ENCODE measurements around the gene CD68. TPM values are rescaled to one million over a fixed set of nuclear protein-coding genes. Genes with fewer than 3 reads are reported as not detected.

The CD68 gene, protein sequence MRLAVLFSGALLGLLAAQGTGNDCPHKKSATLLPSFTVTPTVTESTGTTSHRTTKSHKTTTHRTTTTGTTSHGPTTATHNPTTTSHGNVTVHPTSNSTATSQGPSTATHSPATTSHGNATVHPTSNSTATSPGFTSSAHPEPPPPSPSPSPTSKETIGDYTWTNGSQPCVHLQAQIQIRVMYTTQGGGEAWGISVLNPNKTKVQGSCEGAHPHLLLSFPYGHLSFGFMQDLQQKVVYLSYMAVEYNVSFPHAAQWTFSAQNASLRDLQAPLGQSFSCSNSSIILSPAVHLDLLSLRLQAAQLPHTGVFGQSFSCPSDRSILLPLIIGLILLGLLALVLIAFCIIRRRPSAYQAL
- 26.9 TPM for polyA plus RNA-seq

DNA sequence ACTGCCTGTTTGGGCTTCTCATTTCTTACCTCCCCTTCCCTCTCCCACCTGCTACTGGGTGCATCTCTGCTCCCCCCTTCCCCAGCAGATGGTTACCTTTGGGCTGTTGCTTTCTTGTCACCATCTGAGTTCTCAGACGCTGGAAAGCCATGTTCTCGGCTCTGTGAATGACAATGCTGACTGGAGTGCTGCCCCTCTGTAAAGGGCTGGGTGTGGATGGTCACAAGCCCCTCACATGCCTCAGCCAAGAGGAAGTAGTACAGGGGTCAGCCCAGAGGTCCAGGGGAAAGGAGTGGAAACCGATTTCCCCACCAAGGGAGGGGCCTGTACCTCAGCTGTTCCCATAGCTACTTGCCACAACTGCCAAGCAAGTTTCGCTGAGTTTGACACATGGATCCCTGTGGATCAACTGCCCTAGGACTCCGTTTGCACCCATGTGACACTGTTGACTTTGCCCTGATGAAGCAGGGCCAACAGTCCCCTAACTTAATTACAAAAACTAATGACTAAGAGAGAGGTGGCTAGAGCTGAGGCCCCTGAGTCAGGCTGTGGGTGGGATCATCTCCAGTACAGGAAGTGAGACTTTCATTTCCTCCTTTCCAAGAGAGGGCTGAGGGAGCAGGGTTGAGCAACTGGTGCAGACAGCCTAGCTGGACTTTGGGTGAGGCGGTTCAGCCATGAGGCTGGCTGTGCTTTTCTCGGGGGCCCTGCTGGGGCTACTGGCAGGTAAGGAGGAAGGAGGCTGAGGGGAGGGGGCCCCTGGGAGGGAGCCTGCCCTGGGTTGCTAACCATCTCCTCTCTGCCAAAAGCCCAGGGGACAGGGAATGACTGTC is at the start of gene CD68:
Gene CD68, plus strand, starts transcription at position 638 of the 833 bp plus-strand sequence. Its CDS starts 40 bp downstream, at position 678.
- H3K4me3 Mint-ChIP-seq: peak within 1 kb of the TSS; percentile 73 to 93 (median 90)
- no peaks in the 10 kb centered on the region for H3K27me3 Mint-ChIP-seq
- H3K36me3 Mint-ChIP-seq: peaks cover 3% of the 10 kb centered on the region
- H3K4me1 Mint-ChIP-seq: peaks cover 33 to 51% (median 48%) of the 10 kb centered on the region in 3 donors
- no peaks in the 10 kb centered on the region for H3K9me3 Mint-ChIP-seq
- peak within 1 kb of the TSS; percentile 91 to 98 (median 96) for H3K27ac Mint-ChIP-seq

DNA sequence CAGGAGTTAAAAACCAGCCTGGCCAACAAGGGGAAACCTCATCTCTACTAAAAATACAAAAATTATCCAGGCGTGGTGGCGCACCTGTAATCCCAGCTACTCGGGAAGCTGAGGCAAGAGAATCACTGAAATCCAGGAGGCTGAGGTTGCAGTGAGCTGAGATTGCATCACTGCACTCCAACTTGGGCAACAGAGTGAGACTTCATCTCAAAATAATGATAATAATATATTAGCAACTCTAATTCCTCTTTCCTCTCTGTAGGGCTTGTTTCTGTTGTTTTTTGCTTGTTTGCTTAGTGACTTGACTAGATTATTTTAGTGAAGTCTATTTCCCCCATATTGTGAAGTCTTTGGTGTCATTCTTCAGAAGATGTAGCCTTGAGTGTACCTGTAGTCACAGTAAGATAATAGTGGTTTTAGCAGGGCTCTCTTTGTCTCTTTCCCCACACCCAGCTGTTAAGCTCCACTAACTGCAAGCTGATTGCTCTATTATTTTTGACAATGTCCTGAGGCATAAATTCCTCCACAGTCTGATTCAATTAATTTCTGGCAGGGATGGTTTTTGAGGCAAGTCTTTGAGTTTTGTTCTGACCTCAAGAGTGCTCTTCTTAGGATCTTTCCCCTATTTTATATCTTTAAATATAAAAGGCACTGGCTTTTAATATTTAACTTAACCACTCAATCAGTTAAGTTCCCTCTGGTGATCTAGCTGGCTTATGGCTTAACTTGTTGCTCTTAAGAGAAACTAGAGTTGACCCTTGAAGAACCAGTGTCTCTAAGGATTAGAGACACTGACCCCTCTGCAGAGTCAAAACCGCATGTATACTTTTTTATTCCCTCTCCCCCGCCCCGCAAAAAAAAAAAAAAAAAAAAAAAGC is 49.2 kb upstream of the CD68 start:
- peaks cover 0 to 1% (median 0%) of the 10 kb centered on the region in 3 donors for H3K4me1 Mint-ChIP-seq
- no peak overlapping the region for H3K27ac Mint-ChIP-seq
- H3K9me3 Mint-ChIP-seq: peaks cover 0 to 14% (median 4%) of the 10 kb centered on the region in 3 donors
- H3K27me3 Mint-ChIP-seq: peaks cover 4% of the 10 kb centered on the region
- H3K4me3 Mint-ChIP-seq: no peak overlapping the region
- no peaks in the 10 kb centered on the region for H3K36me3 Mint-ChIP-seq

DNA sequence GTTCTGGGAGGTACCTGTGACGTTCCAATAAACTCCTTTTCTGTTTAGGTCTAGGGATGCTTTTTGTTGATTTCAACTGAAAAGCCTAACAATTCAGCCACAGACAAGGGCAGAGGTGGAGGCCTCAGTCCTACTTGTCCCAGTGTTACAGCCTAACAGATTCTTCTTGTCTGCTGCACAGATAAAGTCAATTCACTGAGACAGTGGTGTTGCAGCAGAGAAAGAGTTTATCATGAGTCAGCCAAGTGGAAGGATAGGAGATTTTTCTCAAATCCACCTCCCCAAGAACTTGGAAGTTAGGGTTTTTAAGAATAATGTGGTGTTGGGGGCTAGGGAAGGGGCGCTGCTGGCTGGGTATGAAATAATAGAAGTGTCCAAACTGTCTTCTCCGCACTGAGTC is 41.4 kb upstream of the CD68 start:
- Mint-ChIP-seq H3K36me3 (no peaks in the 10 kb centered on the region), H3K4me1 (no peaks in the 10 kb centered on the region), H3K9me3 (no peaks in the 10 kb centered on the region), H3K27me3 (peaks cover 4% of the 10 kb centered on the region), H3K27ac (no peak overlapping the region), H3K4me3 (no peak overlapping the region)

DNA sequence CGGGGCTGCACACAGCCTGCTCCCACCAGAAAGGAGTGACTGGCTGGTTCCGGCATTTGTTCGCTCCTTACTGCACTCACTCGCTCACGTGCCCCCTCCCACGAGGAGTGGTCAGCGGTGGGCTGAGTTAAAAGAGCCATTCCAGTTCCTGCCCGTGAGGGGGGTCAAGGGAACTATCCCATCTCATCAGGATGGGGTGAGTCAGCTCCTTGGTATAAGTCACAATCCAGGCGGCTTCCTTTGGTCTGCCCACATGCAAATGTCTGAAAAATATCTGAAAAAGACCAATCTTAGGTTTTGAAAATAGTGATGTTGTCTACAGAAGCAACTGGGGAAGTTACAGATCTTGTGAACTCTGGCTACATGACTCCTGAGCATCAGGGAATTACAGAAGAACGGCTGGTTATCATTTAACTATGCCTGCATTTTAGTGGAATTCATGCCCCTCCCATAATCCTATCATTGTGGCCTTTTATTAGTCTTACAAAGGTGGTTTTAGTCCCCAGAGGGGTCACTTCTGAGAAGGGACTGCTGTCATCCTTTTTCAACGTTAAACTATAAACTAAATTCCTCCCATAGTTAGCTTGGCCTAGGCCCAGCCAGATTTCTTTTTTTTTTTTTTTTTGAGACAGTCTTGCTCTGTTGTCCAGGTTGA is 40.4 kb upstream of the CD68 start:
- Mint-ChIP-seq H3K4me1 (peaks cover 0 to 5% (median 0%) of the 10 kb centered on the region in 3 donors), H3K9me3 (no peaks in the 10 kb centered on the region), H3K27ac (no peak overlapping the region), H3K27me3 (peaks cover 4% of the 10 kb centered on the region), H3K4me3 (no peak overlapping the region), H3K36me3 (no peaks in the 10 kb centered on the region)

DNA sequence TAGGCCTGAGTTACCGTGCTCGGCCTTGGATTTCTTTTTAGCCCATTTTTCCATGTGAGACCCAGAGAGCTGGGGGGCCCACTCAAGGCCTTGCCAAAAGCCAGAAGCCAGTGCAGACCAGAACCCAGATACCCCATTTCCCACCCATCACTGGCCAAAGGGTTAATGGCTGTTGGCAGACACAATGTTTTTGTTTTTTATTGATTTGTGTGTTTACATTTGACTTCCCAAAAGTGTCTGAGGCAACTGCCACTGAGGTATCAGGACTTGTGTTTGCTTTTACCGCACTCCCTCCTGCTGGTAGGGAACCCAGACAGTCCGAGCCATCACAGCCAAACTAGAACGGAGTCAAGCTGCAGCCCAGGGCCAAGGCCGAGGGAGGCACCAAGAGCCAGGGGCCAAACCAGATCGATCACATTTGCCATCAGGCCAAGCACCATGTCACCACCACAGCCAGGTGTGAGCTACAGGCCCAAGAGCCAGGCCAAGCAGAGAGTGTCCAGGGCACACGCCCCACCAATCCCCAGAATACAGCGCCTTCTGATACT is 38.3 kb upstream of the CD68 start:
- H3K9me3 Mint-ChIP-seq: no peaks in the 10 kb centered on the region
- no peaks in the 10 kb centered on the region for H3K27me3 Mint-ChIP-seq
- H3K36me3 Mint-ChIP-seq: no peaks in the 10 kb centered on the region
- no peak overlapping the region for H3K27ac Mint-ChIP-seq
- H3K4me1 Mint-ChIP-seq: peaks cover 0 to 5% (median 0%) of the 10 kb centered on the region in 3 donors
- no peak overlapping the region for H3K4me3 Mint-ChIP-seq

DNA sequence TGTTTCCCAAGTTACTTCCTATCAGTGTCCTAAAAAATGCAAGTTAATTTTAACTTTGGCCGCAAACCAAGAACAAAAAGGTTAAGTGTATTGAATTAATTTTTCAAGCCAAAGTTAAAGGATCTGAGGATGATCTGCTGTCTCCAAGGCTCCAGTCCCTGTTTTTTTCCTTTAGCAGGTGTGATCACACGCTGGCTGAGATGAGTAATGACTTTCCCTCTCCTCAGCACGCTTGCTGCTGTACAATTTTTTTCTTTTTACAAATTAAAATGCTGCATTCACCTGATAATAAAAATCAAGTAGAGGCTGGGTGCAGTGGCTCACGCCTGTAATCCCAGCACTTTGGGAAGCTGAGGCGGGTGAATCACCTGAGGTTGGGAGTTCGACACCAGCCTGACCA is 34.5 kb upstream of the CD68 start:
- Mint-ChIP-seq H3K27me3 (no peaks in the 10 kb centered on the region), H3K36me3 (no peaks in the 10 kb centered on the region), H3K27ac (no peak overlapping the region), H3K4me1 (peaks cover 5 to 13% (median 12%) of the 10 kb centered on the region in 3 donors), H3K9me3 (no peaks in the 10 kb centered on the region), H3K4me3 (no peak overlapping the region)

DNA sequence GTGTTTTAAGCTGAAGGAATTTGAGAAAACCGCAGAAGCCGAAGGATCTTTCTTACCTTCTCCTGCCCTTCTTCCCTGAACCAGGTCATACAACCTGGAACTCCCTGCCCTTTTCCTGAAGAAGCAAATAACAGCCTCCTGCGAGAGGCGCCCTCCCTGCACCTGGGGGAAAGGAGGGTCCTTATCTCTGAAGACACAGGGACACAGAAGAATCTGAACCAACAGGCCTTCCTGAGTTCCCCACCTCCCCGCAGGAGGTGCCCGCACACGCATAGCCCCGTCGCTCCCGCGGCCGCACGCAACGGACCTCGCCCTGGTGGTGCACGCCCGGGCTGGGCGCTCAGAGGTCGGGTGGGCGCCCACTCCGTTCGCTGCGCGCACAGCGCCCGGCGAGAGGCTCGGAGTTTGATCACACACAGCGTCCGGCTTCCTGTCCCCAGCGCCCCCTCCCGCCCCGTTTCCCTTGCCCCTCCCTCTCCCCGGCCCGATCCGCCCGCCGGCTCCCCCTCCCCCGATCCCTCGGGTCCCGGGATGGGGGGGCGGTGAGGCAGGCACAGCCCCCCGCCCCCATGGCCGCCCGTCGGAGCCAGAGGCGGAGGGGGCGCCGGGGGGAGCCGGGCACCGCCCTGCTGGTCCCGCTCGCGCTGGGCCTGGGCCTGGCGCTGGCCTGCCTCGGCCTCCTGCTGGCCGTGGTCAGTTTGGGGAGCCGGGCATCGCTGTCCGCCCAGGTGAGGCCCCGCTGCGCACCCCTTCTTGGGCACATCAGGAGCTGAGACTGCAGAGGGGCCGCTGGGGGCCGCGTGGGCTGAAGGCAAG is 30.6 kb upstream of the CD68 start, which contains the start of gene TNFSF12:
Gene TNFSF12, plus strand, starts transcription at position 474 of the 816 bp plus-strand sequence. Its CDS starts 96 bp downstream, at position 570.
- H3K9me3 Mint-ChIP-seq: no peaks in the 10 kb centered on the region
- peaks cover 13 to 36% (median 28%) of the 10 kb centered on the region in 3 donors for H3K4me1 Mint-ChIP-seq
- peak within 1 kb of the TSS; percentile 81 to 93 (median 88) for H3K4me3 Mint-ChIP-seq
- peaks cover 2% of the 10 kb centered on the region for H3K36me3 Mint-ChIP-seq
- no peaks in the 10 kb centered on the region for H3K27me3 Mint-ChIP-seq
- peak within 1 kb of the TSS; percentile 54 to 88 (median 86) for H3K27ac Mint-ChIP-seq

DNA sequence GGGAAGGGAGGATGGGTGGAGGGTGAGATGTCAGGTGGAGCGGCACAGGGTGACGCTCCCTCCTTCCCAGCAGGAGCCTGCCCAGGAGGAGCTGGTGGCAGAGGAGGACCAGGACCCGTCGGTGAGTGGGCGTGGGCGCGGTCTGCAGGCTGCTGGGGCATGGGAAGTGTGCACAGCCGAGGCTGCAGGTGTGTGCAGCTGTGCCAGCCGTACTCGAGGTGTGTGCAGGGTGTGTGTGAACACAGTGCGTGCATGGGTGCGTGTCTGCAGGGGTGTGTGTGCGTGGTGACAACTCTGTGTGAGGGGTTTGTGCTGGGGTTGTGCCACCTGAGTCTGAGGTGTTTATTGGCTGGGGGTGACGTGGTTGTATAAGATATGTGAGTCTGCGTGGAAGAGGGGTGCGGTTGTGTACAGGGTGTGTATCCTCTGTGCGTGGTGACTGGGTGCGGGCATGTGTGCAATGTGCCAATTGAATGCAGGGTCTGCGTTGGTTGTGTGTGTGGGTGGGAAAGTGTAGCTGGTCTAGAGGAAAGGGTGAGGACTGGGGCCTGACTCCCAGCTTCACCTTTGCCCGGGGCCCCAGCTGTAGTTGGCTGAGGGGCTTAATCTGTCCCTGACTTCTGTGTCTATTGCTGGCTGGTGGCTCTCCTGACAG is 29.9 kb upstream of the CD68 start:
- Mint-ChIP-seq H3K36me3 (peaks cover 5% of the 10 kb centered on the region), H3K27me3 (no peaks in the 10 kb centered on the region), H3K9me3 (no peaks in the 10 kb centered on the region), H3K4me1 (peaks cover 13 to 39% (median 31%) of the 10 kb centered on the region in 3 donors), H3K4me3 (peak overlapping the region; percentile 36 to 85 (median 84)), H3K27ac (peak overlapping the region in 2 of 3 donors; percentile 8 to 85)

DNA sequence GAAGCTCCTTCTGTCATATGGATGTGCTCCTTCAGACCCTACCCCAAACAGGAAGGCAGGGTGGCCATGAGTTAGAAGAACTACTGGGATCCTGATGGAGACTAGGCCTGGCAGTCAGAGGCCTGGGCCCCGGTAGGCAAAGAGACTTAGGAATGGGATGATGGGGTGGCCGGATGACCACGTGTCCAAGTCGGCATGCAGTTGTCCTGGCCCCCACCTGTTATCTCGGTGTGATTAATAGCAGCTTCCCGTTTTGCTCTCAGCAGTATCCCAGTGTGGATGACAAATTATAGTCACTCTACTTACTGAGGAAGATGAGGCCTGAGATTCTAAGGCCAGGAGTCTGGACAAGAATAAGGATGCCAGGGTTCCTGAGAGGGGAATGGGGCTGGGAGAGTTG is 29.1 kb upstream of the CD68 start:
- Mint-ChIP-seq H3K9me3 (no peaks in the 10 kb centered on the region), H3K36me3 (peaks cover 5% of the 10 kb centered on the region), H3K27ac (peak overlapping the region in 2 of 3 donors; percentile 8 to 85), H3K27me3 (no peaks in the 10 kb centered on the region), H3K4me3 (peak overlapping the region in 1 of 4 donors; percentile 36), H3K4me1 (peaks cover 13 to 41% (median 34%) of the 10 kb centered on the region in 3 donors)

DNA sequence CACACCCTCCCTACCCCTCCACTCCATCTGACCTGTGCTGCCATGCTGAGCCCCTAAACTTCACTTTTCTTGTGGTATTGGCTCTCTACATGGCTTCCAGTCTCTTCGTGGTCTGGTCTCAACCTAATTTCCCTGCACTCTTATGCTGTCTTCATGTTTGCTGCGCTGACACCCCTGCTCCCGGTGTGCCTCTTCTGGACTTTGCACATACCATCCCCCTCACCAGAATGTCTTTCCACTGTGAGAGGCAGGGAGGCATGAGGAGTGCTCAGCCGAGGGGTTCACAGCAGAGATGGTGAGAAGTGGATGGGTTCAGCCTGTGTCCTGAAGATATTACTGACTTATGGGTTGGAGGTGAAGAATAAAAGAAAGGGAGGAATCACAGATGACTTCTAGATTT is 28.0 kb upstream of the CD68 start:
- Mint-ChIP-seq H3K9me3 (no peaks in the 10 kb centered on the region), H3K4me1 (peaks cover 13 to 44% (median 38%) of the 10 kb centered on the region in 3 donors), H3K27me3 (no peaks in the 10 kb centered on the region), H3K36me3 (peaks cover 6% of the 10 kb centered on the region), H3K4me3 (peak overlapping the region in 3 of 4 donors; percentile 54 to 65 (median 55)), H3K27ac (peak overlapping the region; percentile 78 to 96 (median 95))

DNA sequence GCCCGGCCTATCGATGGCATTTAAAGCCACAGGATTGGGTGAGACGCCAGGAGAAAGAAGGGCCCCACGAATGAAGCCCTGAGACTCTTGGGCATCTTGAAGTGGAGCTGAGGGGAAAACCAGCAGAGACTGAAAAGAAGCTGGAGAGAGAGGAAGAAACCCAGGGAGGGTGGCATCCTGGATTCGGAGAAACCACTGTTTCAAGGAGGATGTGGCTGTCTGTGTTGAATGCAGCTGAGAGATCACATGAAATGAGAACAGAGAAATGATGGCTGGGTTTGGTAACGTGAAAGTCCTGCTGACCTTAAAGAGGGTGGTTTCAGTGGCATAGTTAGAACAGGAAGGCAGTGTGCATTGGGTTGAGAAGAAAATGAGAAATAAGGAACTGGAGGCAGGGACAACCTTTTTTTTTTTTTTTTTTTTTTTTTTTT is 26.8 kb upstream of the CD68 start:
- Mint-ChIP-seq H3K27me3 (no peaks in the 10 kb centered on the region), H3K4me1 (peaks cover 13 to 46% (median 38%) of the 10 kb centered on the region in 3 donors), H3K27ac (peak overlapping the region; percentile 60 to 95 (median 67)), H3K36me3 (peaks cover 10% of the 10 kb centered on the region), H3K9me3 (no peaks in the 10 kb centered on the region), H3K4me3 (peak overlapping the region; percentile 43 to 70 (median 50))

DNA sequence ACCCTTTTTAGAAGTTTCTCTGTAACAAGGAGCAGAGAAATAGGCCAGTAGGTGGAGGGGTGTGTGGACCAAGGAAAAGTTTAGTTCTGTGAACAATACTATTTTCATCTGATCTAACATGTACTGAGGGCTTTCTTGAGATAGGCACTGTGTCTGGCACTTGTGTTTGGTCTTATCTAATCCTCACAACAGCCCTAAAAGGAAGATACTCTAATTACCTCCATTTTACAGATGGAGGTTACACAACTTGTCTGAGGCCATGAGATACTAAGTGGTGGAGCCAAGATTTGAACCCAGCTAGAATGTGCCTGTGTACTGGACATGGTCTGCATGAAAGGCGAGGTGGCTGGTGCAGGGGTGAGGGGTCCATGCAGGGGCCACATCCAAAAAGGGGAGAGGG is 26.1 kb upstream of the CD68 start:
- Mint-ChIP-seq H3K9me3 (no peaks in the 10 kb centered on the region), H3K36me3 (peaks cover 10% of the 10 kb centered on the region), H3K4me3 (peak overlapping the region in 3 of 4 donors; percentile 36 to 70 (median 53))

More for the DNA sequence above, 26.1 kb upstream of the CD68 start:
- Mint-ChIP-seq H3K27ac (peak overlapping the region; percentile 24 to 95 (median 67)), H3K4me1 (peaks cover 18 to 48% (median 36%) of the 10 kb centered on the region in 3 donors), H3K27me3 (no peaks in the 10 kb centered on the region)
